MCF 10A (cell line): ENCODE results near the gene KLF11. TPM values are rescaled to one million over a fixed set of nuclear protein-coding genes. Genes with fewer than 3 reads are reported as not detected.

Experiments
- BruUV-seq: library from RNA; stranded (reverse); fragments of 400-500 nt; replicated peaks from 2 replicates; lab custom pipeline; 2021; lab: Mats Ljungman, UMichigan
- CTCF ChIA-PET: fragments of 300-600 bp; sonication (Branson Sonifier 250); formaldehyde crosslinking; extraction: SDS; loops from one replicate; lab custom pipeline; 2021; ENCODE audit warnings: antibody characterized with exemption, inconsistent platforms; lab: Yijun Ruan, JAX
- POLR2A ChIA-PET: fragments of 300-600, 350-650 bp; sonication (Branson Sonifier 250); formaldehyde crosslinking; extraction: SDS; loops from one replicate; lab custom pipeline; 2020; ENCODE audit warnings: antibody characterized with exemption, inconsistent platforms; lab: Yijun Ruan, JAX
- DNase-seq: peaks from one replicate; pipeline ENCODE4 v3.0.0-alpha.2; 2018; ENCODE audit not compliant: unreplicated experiment
- H3K27ac Mint-ChIP-seq: one replicate; pipeline ENCODE4 v1.8.0; 2022; ENCODE audit warnings: mild to moderate bottlenecking, low read depth, mixed read lengths; ENCODE audit not compliant: unreplicated experiment
- H3K27me3 Mint-ChIP-seq: one replicate; pipeline ENCODE4 v1.8.0; 2022; ENCODE audit warnings: mixed read lengths; ENCODE audit not compliant: insufficient read depth, unreplicated experiment
- H3K36me3 Mint-ChIP-seq: one replicate; pipeline ENCODE4 v1.8.0; 2022; ENCODE audit warnings: mild to moderate bottlenecking, moderate library complexity, mixed read lengths; ENCODE audit not compliant: insufficient read depth, unreplicated experiment
- H3K4me1 Mint-ChIP-seq: one replicate; pipeline ENCODE4 v1.8.0; 2022; ENCODE audit warnings: mixed read lengths; ENCODE audit not compliant: insufficient read depth, unreplicated experiment
- H3K4me3 Mint-ChIP-seq: one replicate; pipeline ENCODE4 v1.8.0; 2022; ENCODE audit warnings: mild to moderate bottlenecking, moderate library complexity, mixed read lengths; ENCODE audit not compliant: unreplicated experiment
- H3K9me3 Mint-ChIP-seq: one replicate; pipeline ENCODE4 v1.8.0; 2022; ENCODE audit warnings: mixed read lengths; ENCODE audit not compliant: unreplicated experiment
- CTCF ChIP-seq: fragments of 200-600 bp; IDR thresholded peaks from one replicate; pipeline ENCODE4 v1.8.0; 2022; ENCODE audit warnings: antibody characterized with exemption, mild to moderate bottlenecking; ENCODE audit not compliant: unreplicated experiment
- intact Hi-C: fragments of 100-400 bp; cut with micrococcal nuclease; formaldehyde crosslinking; loops from 2 replicates; pipeline ENCODE4 v1.14.1; 2022
- total RNA-seq: library from RNA; stranded (reverse); gene quantifications from 2 replicates; pipeline ENCODE4 v1.2.3, GENCODE V29; 2022

KLF11 gene
- total RNA-seq, 1 experiment from 2014 or later = 7.1 TPM

DNA sequence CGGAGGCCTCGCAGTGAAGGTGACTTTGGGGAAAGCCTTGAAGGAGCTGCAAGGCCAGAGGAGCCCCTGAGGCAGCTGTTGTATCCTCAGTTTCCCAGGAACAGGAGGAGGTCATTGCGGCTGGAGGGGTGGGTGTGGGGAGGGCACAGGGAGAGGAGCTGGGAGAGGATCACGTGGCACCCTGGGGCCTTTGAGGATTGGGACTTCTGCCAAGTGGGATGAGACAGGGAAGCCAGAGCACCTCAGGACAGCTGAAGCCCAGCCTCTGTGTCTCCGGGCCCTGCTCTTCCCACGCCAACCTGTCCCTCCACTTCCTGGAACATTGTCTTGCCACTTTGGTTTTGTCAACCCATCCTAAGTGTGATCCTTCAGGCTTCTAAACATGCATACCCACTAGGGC is 59.8 kb downstream of the KLF11 start:
- intact Hi-C loops = no loop called here
- no peaks in the 10 kb centered on the region for H3K9me3 Mint-ChIP-seq
- H3K4me1 Mint-ChIP-seq = peaks cover 3% of the 10 kb centered on the region
- TF ChIP-seq CTCF = no peak
- peak; percentile 31 for DNase-seq
- H3K27ac Mint-ChIP-seq = no peak overlapping the region
- no peak overlapping the region for H3K4me3 Mint-ChIP-seq
- BruUV-seq = no TSS peak
- no peaks in the 10 kb centered on the region for H3K27me3 Mint-ChIP-seq
- POLR2A ChIA-PET = no interaction called here
- CTCF ChIA-PET = interaction anchor here (0.6 to 2.5 kb wide), 5 partner anchors 11 to 36 kb away, joined by 3 to 8 read pairs (median 4); no protein-coding TSS in a partner anchor
- no peaks in the 10 kb centered on the region for H3K36me3 Mint-ChIP-seq

Other genes starting within 250 kb of the KLF11 start
- 19.7 and 25.5 TPM in 2 replicates for gene TAF1B, start 200.1 kb upstream of the KLF11 start, total RNA-seq
- gene GRHL1, start 91.9 kb upstream of the KLF11 start, total RNA-seq = 0.96 and 2.0 TPM in 2 replicates
- gene CYS1, start 36.9 kb downstream of the KLF11 start, total RNA-seq = not detected in 2 replicates
- gene RRM2, start 79.2 kb downstream of the KLF11 start, total RNA-seq = 16.5 and 41.8 TPM in 2 replicates